ENCODE data around the gene LTBP1.
A peak's percentile ranks its signal among the peaks of the same experiment; 100 is the strongest.
"Not testable (repeated sequence)": the region's sequence is repeated elsewhere in the genome, so short reads cannot be mapped to it uniquely, and the experiment has no call there.

The LTBP1 gene

GRCh38 chr2:32946314-32947075 is at the start of gene LTBP1:
LTBP1 (plus strand) TSS chr2:32946953; CDS start chr2:32947325, 372 bp downstream.
- peak in 1 of 2 donors; percentile 23 for DNase-seq (ENCODE audit: low read depth in 2 of 2)

DNA sequence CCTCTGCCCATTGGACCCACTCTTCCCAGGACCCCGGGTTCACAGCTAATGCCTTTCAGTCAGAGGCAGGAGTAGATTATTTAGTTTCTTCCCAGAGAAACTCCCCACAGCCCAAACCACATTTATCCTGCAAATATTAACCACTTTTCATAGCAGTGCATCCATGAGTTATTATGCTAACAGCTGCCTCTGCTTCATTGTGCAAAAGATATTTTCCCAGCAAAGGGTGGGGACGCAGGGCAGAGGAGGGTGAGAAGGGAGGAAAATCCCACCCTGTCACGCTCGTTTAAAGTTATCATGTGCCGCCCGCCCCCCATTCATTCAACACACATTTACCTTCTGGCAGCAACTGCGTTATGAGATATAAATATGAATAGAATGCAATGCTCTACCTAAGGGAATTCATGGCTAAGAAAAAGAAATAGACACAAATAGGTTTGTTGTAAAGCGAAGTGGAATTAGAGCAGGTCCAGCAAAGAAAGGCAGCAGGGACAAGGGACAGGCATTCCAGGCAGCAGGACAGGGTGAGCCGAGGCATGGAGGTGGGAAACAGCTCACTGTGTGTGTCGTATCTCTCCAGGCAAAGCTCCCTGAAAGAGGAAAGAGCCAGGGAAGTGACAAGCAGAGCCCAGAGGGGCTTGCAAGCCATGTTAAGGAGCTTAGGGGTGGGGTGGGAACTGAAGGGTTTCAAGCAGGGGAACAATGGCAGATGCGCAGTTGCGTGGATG is 46.3 kb upstream of the LTBP1 start:
- no peak for DNase-seq (ENCODE audit: low read depth in 2 of 2)

- no peak for DNase-seq (ENCODE audit: low read depth in 2 of 2)
Measured at GRCh38 chr2:32901313-32901712, 45.4 kb upstream of the LTBP1 start.

DNA sequence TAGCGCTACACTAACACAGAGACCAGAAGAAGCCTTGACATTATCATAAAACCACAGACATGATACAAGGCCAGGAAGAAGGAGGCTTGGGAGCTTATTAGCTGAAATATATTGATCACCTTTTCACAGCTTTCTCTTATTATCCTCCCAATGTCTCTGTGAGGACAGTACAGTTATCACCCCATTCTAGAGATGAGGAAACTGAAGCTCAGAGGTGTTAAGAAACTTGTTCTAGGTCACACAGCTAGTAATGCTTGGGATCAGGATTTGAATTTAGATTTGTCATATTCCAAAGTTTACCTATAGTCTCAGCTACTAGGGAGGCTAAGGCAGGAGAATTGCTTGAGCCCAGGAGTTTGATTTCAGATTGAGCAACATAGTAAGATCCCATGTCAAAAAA is 44.6 kb upstream of the LTBP1 start:
- DNase-seq (ENCODE audit: low read depth in 2 of 2): no peak

DNA sequence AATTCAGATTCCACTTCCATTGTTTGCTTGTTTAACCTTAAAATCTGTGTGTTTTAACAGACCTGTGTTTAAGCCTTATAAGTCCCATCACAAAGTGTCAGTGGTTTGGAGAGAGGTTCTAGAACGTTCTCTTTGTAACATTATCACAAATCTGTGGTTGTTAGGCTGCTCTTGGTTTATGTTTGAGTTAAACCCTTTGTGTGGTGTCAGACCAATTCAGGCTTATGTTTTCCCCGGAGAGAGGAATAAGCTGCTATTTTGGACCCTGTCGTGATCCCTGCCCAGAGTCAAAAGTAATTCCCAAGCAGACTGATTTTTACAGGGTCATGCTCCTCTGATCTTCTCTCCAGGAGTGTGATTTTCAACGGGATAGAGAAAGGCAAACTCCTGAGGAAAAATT is 43.8 kb upstream of the LTBP1 start:
- DNase-seq (ENCODE audit: low read depth in 2 of 2): no peak

- no peak for DNase-seq (ENCODE audit: low read depth in 2 of 2)
Measured at GRCh38 chr2:32904074-32904473, 42.7 kb upstream of the LTBP1 start.

DNA sequence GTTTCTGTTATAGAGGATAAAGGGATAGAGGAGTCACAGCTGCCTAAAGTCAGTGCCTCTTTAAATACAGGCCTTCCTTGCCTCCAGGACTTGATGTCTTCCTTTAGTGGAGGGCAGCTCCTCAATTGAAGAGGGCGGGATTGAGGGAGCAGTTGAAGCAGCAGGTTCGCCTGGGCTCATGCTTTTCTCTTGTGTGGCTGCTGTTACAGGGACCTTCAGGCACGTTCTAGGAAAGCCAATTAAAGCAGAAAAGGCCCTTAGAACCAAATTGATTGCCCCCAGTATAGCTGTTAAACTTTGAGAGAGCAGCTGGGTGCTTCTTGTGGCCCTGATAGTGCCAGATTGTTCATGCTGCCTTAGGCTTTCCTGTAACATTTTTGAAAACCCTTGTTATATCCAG is 42.0 kb upstream of the LTBP1 start:
- no peak for DNase-seq (ENCODE audit: low read depth in 2 of 2)

GRCh38 chr2:32905270-32905669 is 41.5 kb upstream of the LTBP1 start:
- no peak for DNase-seq (ENCODE audit: low read depth in 2 of 2)

- no peak for DNase-seq (ENCODE audit: low read depth in 2 of 2)
Measured at GRCh38 chr2:32910883-32911598, 35.7 kb upstream of the LTBP1 start.

- no peak for DNase-seq (ENCODE audit: low read depth in 2 of 2)
Measured at GRCh38 chr2:32915694-32916093, 31.1 kb upstream of the LTBP1 start.

DNA sequence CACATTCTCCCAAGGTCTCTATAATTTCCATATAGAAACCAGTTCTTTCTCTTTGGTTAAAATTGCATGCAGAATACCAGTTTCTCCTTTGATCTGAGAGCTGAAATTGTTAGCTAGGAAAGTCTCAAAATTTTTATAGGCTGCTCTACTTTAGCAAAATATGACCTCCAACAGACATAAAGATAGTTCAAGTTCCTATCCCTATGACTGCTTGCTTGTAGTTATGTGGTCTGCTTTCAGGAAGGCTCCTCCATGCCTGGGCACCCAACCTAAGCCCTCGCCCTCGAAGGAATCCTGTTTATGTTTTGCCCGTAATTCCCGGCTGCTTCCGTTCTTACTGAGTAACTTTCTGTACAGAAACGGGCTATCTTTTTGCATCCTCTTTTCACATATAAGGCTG is 28.0 kb upstream of the LTBP1 start:
- DNase-seq (ENCODE audit: low read depth in 2 of 2): no peak

- not testable (repeated sequence) for DNase-seq (ENCODE audit: low read depth in 2 of 2)
Measured at GRCh38 chr2:32919901-32920300, 26.9 kb upstream of the LTBP1 start.

- DNase-seq (ENCODE audit: low read depth in 2 of 2): not testable (repeated sequence)
Measured at GRCh38 chr2:32921486-32921885, 25.3 kb upstream of the LTBP1 start.

DNA sequence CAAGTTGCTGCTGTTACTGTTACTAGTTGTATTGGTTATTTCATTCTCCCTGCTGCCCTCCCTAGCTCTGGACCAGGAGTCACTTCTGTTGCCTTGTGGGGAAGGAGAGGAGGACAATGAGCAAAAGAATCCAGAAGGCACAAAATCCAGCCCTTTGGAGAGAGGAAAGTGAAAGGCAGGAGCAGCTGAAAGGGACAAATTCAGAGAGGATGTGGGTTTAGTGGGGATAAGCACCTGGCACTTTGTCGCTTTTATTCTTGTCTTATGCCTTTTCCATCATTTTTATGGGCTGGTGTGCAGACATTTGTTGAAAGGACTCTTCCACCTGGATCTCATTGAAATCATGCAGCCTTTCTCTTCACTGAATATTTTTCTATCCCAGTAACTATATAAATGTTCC is 24.3 kb upstream of the LTBP1 start:
- DNase-seq (ENCODE audit: low read depth in 2 of 2): no peak

- DNase-seq (ENCODE audit: low read depth in 2 of 2): no peak
Measured at GRCh38 chr2:32923109-32923508, 23.6 kb upstream of the LTBP1 start.

DNA sequence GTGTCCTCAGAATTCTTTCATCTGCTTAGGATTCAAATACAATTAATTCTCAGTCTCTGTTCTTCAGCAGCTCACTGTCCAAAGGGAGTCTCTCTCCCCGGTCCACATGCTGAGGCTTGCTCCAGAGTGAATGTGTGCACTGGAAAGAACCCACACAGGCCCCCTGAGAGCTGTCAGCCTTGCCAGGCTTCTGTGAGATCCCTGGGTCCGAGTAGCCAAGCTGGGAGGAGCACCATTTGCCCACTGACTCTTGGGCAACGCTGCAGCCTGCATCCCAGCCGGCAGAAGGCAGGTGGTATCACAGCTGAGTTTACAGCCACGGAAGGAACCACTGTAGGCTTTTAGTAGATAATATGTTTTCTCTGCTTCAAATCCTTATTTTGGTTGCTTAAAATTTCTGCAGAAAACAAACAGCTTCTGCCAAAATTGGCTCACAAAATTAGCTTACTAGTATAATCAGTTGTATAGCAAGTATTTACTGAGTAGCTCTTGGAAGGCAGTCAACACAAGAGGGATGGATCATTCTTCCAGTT is 21.4 kb upstream of the LTBP1 start:
- no peak for DNase-seq (ENCODE audit: low read depth in 2 of 2)

GRCh38 chr2:32925976-32926707 is 20.6 kb upstream of the LTBP1 start:
- no peak for DNase-seq (ENCODE audit: low read depth in 2 of 2)

DNA sequence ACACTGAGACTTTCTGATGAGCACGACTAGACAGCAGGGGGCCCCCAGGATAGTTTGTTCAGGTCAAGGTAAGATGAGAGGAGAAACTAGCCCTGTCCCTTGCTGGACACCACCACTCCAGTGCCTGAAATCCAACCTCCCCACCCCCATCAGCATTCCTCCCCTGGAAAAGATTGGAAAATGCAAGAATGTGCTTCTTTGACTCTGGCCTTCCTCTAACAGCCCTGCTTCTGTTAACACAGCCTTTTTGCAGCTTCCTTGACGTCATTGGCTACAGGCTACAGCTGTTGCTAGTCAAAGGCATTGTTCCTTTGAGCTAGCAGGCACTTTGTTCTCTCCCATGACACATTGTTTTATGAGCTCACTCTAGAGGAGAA is 20.1 kb upstream of the LTBP1 start:
- no peak for DNase-seq (ENCODE audit: low read depth in 2 of 2)

- DNase-seq (ENCODE audit: low read depth in 2 of 2): no peak
Measured at GRCh38 chr2:32930436-32930835, 16.3 kb upstream of the LTBP1 start.

GRCh38 chr2:32931519-32931918 is 15.2 kb upstream of the LTBP1 start:
- no peak for DNase-seq (ENCODE audit: low read depth in 2 of 2)

GRCh38 chr2:32931945-32932709 is 14.6 kb upstream of the LTBP1 start:
- DNase-seq (ENCODE audit: low read depth in 2 of 2): no peak
